Hepatocyte (in vitro differentiated cells): Measurements from ENCODE around the gene MTMR10. TPM values are rescaled to one million over a fixed set of nuclear protein-coding genes. Genes with fewer than 3 reads are reported as not detected.

ENCODE experiments used
- DNase-seq: peaks from one replicate; pipeline ENCODE4 v3.0.0-alpha.2; 2016; ENCODE audit warnings: low spot score
- H2AFZ ChIP-seq: fragments of 200-600 bp; sonication (generic); 2 replicates; pipeline ENCODE4 v1.6.0; 2016; ENCODE audit warnings: antibody characterized with exemption, mild to moderate bottlenecking
- H3K27ac ChIP-seq: fragments of 200-600 bp; sonication (generic); 2 replicates; pipeline ENCODE4 v1.5.1; 2016; ENCODE audit warnings: mild to moderate bottlenecking
- H3K27me3 ChIP-seq: fragments of 200-600 bp; sonication (generic); 2 replicates; pipeline ENCODE4 v1.6.1; 2016
- H3K36me3 ChIP-seq: fragments of 200-600 bp; sonication (generic); replicated peaks from 2 replicates; pipeline ENCODE4 v1.5.1; 2016; ENCODE audit warnings: low read depth; ENCODE audit not compliant: insufficient read depth
- H3K4me1 ChIP-seq: fragments of 200-600 bp; sonication (generic); 2 replicates; pipeline ENCODE4 v1.5.1; 2016; ENCODE audit warnings: mild to moderate bottlenecking, moderate library complexity; ENCODE audit not compliant: insufficient read depth
- H3K4me2 ChIP-seq: fragments of 200-600 bp; sonication (generic); 2 replicates; pipeline ENCODE4 v1.6.0; 2016
- H3K4me3 ChIP-seq: fragments of 200-600 bp; sonication (generic); 2 replicates; pipeline ENCODE4 v1.5.1; 2016; ENCODE audit warnings: mild to moderate bottlenecking
- H3K79me2 ChIP-seq: fragments of 200-600 bp; sonication (generic); 2 replicates; pipeline ENCODE4 v1.6.0; 2017; ENCODE audit warnings: mild to moderate bottlenecking
- H3K9me2 ChIP-seq: fragments of 200-600 bp; sonication (generic); replicated peaks from 2 replicates; pipeline ENCODE4 v1.6.0; 2017; ENCODE audit warnings: mild to moderate bottlenecking; ENCODE audit not compliant: insufficient read depth
- H3K9me3 ChIP-seq: fragments of 200-600 bp; sonication (generic); 2 replicates; pipeline ENCODE4 v1.5.1; 2016; ENCODE audit warnings: low read depth, mild to moderate bottlenecking
- H4K20me1 ChIP-seq: fragments of 200-600 bp; sonication (generic); 2 replicates; pipeline ENCODE4 v1.6.0; 2016; ENCODE audit warnings: mild to moderate bottlenecking; ENCODE audit not compliant: insufficient read depth, poor library complexity, severe bottlenecking
- CTCF ChIP-seq: fragments of 200-600 bp; sonication (generic); IDR thresholded peaks from 2 replicates; pipeline ENCODE4 v1.5.1; 2016; ENCODE audit warnings: antibody characterized with exemption, mild to moderate bottlenecking; ENCODE audit not compliant: poor library complexity
- EZH2 ChIP-seq: fragments of 200-600 bp; sonication (generic); IDR thresholded peaks from 2 replicates; pipeline ENCODE4 v1.6.1; 2016; ENCODE audit warnings: antibody characterized with exemption, mild to moderate bottlenecking, borderline replicate concordance
- EZH2phosphoT487 ChIP-seq: fragments of 200-600 bp; sonication (generic); IDR thresholded peaks from one replicate; pipeline ENCODE4 v1.6.1; 2018; ENCODE audit warnings: antibody characterized with exemption, mild to moderate bottlenecking, low read depth, moderate library complexity; ENCODE audit not compliant: unreplicated experiment, severe bottlenecking
- WGBS: methylation state at CpG from one replicate; pipeline ENCODE4 v1.1.6; 2016; ENCODE audit warnings: low lambda C conversion rate; ENCODE audit errors: missing lambda C conversion rate; 5-methylcytosine and 5-hydroxymethylcytosine counted together
- polyA plus RNA-seq: library from polyadenylated mRNA; unstranded; fragments of >200 nt; fragmentation: Nextera tagmentation; extraction: Ambion mirVana; gene quantifications from 2 replicates; pipeline ENCODE4 v1.2.1, GENCODE V29; 2016
- total RNA-seq: library from RNA; depleted of rRNA; stranded (reverse); fragments of >200 nt; gene quantifications from 2 replicates; pipeline ENCODE4 v1.2.3, GENCODE V29; 2014

Gene MTMR10
- total and polyA plus RNA-seq, 2 experiments from 2014 or later, result 10.3 to 19.6 TPM

GRCh38 chr15:30924353-30924752 lies 67.1 kb downstream of the MTMR10 start:
- no peak for DNase-seq
- no peaks in the 10 kb centered on the region for H4K20me1 ChIP-seq
- H3K4me2 ChIP-seq, result no peak overlapping the region
- H2AFZ ChIP-seq, result no peak overlapping the region
- no peaks in the 10 kb centered on the region for H3K9me3 ChIP-seq
- TF ChIP-seq EZH2phosphoT487, result no peak
- no peak for TF ChIP-seq CTCF
- TF ChIP-seq EZH2, result no peak
- no peaks in the 10 kb centered on the region for H3K9me2 ChIP-seq
- H3K27me3 ChIP-seq, result no peaks in the 10 kb centered on the region
- no peak overlapping the region for H3K4me3 ChIP-seq
- 94% methylated on average over 5 of the region's 5 CpGs for WGBS
- H3K4me1 ChIP-seq, result peaks cover 5% of the 10 kb centered on the region
- H3K27ac ChIP-seq, result no peak overlapping the region
- H3K36me3 ChIP-seq, result no peaks in the 10 kb centered on the region
- no peaks in the 10 kb centered on the region for H3K79me2 ChIP-seq

GRCh38 chr15:30923429-30923828 lies 68.0 kb downstream of the MTMR10 start:
- WGBS, result 77% methylated on average over 7 of the region's 7 CpGs
- H3K4me3 ChIP-seq, result no peak overlapping the region
- peaks cover 5% of the 10 kb centered on the region for H3K4me1 ChIP-seq
- H3K36me3 ChIP-seq, result no peaks in the 10 kb centered on the region
- no peak for TF ChIP-seq EZH2phosphoT487
- no peak for TF ChIP-seq EZH2
- no peak for TF ChIP-seq CTCF
- no peaks in the 10 kb centered on the region for H3K9me3 ChIP-seq
- H4K20me1 ChIP-seq, result no peaks in the 10 kb centered on the region
- H3K27ac ChIP-seq, result peak overlapping the region; percentile 12
- H3K4me2 ChIP-seq, result no peak overlapping the region
- no peaks in the 10 kb centered on the region for H3K9me2 ChIP-seq
- H2AFZ ChIP-seq, result no peak overlapping the region
- H3K27me3 ChIP-seq, result no peaks in the 10 kb centered on the region
- no peak for DNase-seq
- H3K79me2 ChIP-seq, result no peaks in the 10 kb centered on the region

GRCh38 chr15:30922480-30923311 lies 68.7 kb downstream of the MTMR10 start:
- Histone ChIP-seq H4K20me1 (no peaks in the 10 kb centered on the region), H3K4me2 (no peak overlapping the region), H3K9me2 (no peaks in the 10 kb centered on the region), H3K27ac (peak overlapping the region; percentile 12), H3K4me3 (no peak overlapping the region), H3K79me2 (no peaks in the 10 kb centered on the region), H3K9me3 (no peaks in the 10 kb centered on the region), H3K4me1 (peaks cover 5% of the 10 kb centered on the region), H3K36me3 (no peaks in the 10 kb centered on the region), H2AFZ (no peak overlapping the region), H3K27me3 (no peaks in the 10 kb centered on the region)
- DNase-seq, result no peak
- WGBS, result 70% methylated on average over 14 of the region's 14 CpGs
- TF ChIP-seq EZH2phosphoT487 (no peak), EZH2 (no peak), CTCF (no peak)
